Tibial artery (tissue), 4 donors: ENCODE results near the gene VPS8.

Source experiments
- DNase-seq, 2 donors: peaks; one replicate each; pipeline ENCODE4 v3.0.0-alpha.2; 2019
- H3K27ac ChIP-seq, 2 donors: fragments of 200-600 bp; sonication (generic) in 1 of 2; 1 replicate in 1 of 2; 2 replicates in 1 of 2; pipeline ENCODE4 v1.5.1; 2018 to 2019; ENCODE audit warnings: mild to moderate bottlenecking in 1 of 2
- H3K27me3 ChIP-seq, 2 donors: fragments of 200-600 bp; sonication (generic) in 1 of 2; one replicate each; pipeline versions ENCODE4 v1.5.1 to v1.6.0; 2016 to 2019
- H3K36me3 ChIP-seq, 3 donors: fragments of 200-600 bp; sonication (generic) in 2 of 3; one replicate each; pipeline ENCODE4 v1.5.1; 2016 to 2019; ENCODE audit warnings: mild to moderate bottlenecking in 2 of 3
- H3K4me1 ChIP-seq, 4 donors: fragments of 200-600 bp; sonication (generic) in 2 of 4; 1 replicate in 3 of 4; 2 replicates in 1 of 4; pipeline ENCODE4 v1.5.1; 2016 to 2019
- H3K4me3 ChIP-seq, 2 donors: fragments of 200-600 bp; sonication (generic) in 1 of 2; 1 replicate in 1 of 2; 2 replicates in 1 of 2; pipeline ENCODE4 v1.5.1; 2018 to 2019; ENCODE audit warnings: mild to moderate bottlenecking in 2 of 2
- H3K9me3 ChIP-seq, 3 donors: fragments of 200-600 bp; sonication (generic) in 1 of 3; one replicate each; pipeline ENCODE4 v1.5.1; 2016 to 2019
- CTCF ChIP-seq, 2 experiments: fragments of 200-600 bp in 1 of 2; fragments of 450-650 bp in 1 of 2; IDR thresholded peaks; one replicate each; pipeline ENCODE4 v1.5.1; 2017 to 2019; ENCODE audit warnings: antibody characterized with exemption in 2 of 2, mild to moderate bottlenecking in 1 of 2, moderate library complexity in 1 of 2
- intact Hi-C: fragments of 100-400 bp; cut with DNase I; formaldehyde crosslinking; loops from one replicate; pipeline ENCODE4 v1.15.0; 2023; ENCODE audit warnings: low total_unique reads

VPS8 gene

GRCh38 chr3:185037801-185038200 is 225.8 kb downstream of the VPS8 start:
- DNase-seq, result no peak
- Histone ChIP-seq H3K4me1 (no peaks in the 10 kb centered on the region), H3K4me3 (no peak overlapping the region), H3K36me3 (peaks cover 0 to 7% (median 4%) of the 10 kb centered on the region in 3 donors), H3K27me3 (no peaks in the 10 kb centered on the region), H3K27ac (no peak overlapping the region), H3K9me3 (peaks cover 0 to 13% (median 6%) of the 10 kb centered on the region in 3 donors)
- TF ChIP-seq CTCF (IDR thresholded peaks at IDR 0.05), result no peak
- intact Hi-C loops, result no loop called here

DNA sequence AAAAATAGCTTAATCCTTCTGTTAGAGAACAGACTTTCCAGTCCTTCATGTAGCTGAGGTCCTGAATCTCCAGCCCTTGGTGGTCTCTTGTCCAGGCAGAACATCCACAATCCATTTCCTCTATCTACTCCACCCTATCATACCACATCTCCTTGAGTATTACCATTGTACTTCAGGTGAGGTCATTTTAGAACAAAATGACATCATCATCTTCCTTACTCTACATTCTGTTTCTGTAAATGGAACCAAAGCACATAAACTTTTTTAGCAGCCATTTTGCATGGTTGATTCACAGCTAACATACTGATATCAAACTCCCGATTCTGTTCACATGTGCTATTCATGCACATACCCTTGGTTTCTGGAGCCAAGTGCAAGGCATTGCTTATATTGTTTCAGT is 228.5 kb downstream of the VPS8 start:
- DNase-seq, result no peak
- Histone ChIP-seq H3K9me3 (peaks cover 0 to 13% (median 6%) of the 10 kb centered on the region in 3 donors), H3K36me3 (peaks cover 4 to 11% (median 7%) of the 10 kb centered on the region in 3 donors), H3K4me1 (no peaks in the 10 kb centered on the region), H3K27ac (no peak overlapping the region), H3K4me3 (no peak overlapping the region), H3K27me3 (no peaks in the 10 kb centered on the region)
- intact Hi-C loops, result no loop called here
- TF ChIP-seq CTCF (IDR thresholded peaks at IDR 0.05), result no peak

- Histone ChIP-seq H3K9me3 (peaks cover 0 to 9% (median 0%) of the 10 kb centered on the region in 3 donors), H3K4me1 (no peaks in the 10 kb centered on the region), H3K36me3 (peaks cover 0 to 12% (median 4%) of the 10 kb centered on the region in 3 donors), H3K4me3 (no peak overlapping the region), H3K27ac (no peak overlapping the region), H3K27me3 (no peaks in the 10 kb centered on the region)
- no peak for DNase-seq
- intact Hi-C loops, result no loop called here
- no peak for TF ChIP-seq CTCF (IDR thresholded peaks at IDR 0.05)
Measured at GRCh38 chr3:185041540-185041939, 229.6 kb downstream of the VPS8 start.

DNA sequence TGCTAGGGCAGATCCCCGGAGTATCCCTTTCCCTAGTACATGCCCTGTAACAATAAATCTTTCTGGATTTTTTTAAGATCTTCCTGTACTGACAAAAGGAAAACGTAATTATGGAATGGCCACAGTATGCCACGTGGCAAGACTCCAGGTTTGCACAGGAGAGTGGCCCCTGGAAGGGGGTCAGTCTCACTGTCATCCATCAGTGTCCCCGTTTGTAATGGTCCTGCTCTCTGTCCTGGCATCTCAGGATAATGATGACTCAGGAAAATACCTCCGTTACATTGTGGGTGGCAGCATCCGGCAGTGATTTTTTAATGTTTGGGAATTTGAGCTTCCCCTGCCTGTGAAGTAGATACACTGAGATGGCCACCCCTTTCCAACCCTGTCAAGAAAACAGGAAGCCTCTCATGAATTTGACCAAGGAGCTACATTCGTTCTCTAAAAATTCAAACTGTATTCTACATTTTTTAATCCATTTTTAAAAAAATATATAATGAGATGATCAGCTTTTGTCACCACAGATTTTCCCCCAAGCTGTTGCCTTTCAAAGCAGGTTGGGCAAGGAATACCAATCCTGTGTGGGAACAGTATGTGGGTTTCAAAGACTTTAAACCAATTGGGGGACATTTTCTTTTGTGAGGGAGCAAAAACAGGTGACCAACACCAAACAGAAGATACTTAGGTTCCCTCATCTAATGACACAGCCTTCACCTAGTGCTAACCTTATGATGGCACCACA is 230.5 kb downstream of the VPS8 start:
- DNase-seq, result no peak
- Histone ChIP-seq H3K4me3 (no peak overlapping the region), H3K36me3 (peaks cover 0 to 19% (median 0%) of the 10 kb centered on the region in 3 donors), H3K27ac (no peak overlapping the region), H3K4me1 (no peaks in the 10 kb centered on the region), H3K27me3 (no peaks in the 10 kb centered on the region), H3K9me3 (no peaks in the 10 kb centered on the region)
- TF ChIP-seq CTCF (IDR thresholded peaks at IDR 0.05), result no peak
- intact Hi-C loops, result no loop called here

GRCh38 chr3:185046164-185046515 is 234.2 kb downstream of the VPS8 start:
- TF ChIP-seq CTCF (IDR thresholded peaks at IDR 0.05), result no peak
- no peak overlapping the region for H3K27ac ChIP-seq
- H3K27me3 ChIP-seq, result no peaks in the 10 kb centered on the region
- no peak overlapping the region for H3K4me3 ChIP-seq
- intact Hi-C loops, result no loop called here
- H3K9me3 ChIP-seq, result no peaks in the 10 kb centered on the region
- DNase-seq, result no peak
- H3K4me1 ChIP-seq, result no peaks in the 10 kb centered on the region
- H3K36me3 ChIP-seq, result peaks cover 22 to 51% (median 35%) of the 10 kb centered on the region in 3 donors
